CD4-positive, alpha-beta T cell (primary cell): ENCODE data around the gene DCAF4. TPM values are rescaled to one million over a fixed set of nuclear protein-coding genes. Genes with fewer than 3 reads are reported as not detected.

Experiments
- ATAC-seq: fragments of 200-7000 bp; cut with Tn5 transposase; one replicate; pipeline ENCODE4 v1.10.0; 2022; ENCODE audit warnings: mild to moderate bottlenecking; ENCODE audit not compliant: poor library complexity
- CTCF ChIA-PET: fragments of 350-600 bp; sonication (Branson Sonifier 250); formaldehyde crosslinking; loops from one replicate; lab custom pipeline; 2021; ENCODE audit warnings: antibody characterized with exemption, inconsistent platforms; lab: Charles Lee
- POLR2A ChIA-PET: fragments of 350-600 bp; sonication (Branson Sonifier 250); formaldehyde crosslinking; loops from one replicate; lab custom pipeline; 2021; ENCODE audit warnings: antibody characterized with exemption, inconsistent platforms; lab: Charles Lee
- DNase-seq, 14 experiments: peaks; one replicate each; pipeline ENCODE4 v3.0.0-alpha.2; 2013 to 2020; ENCODE audit warnings: mixed read lengths in 2 of 14
- H3K27ac ChIP-seq, 2 donors: one replicate each; pipeline versions ENCODE4 v1.5.1 to v1.7.0; 2013; ENCODE audit warnings: low read length in 2 of 2, low read depth in 1 of 2, mild to moderate bottlenecking in 1 of 2
- H3K27me3 ChIP-seq, 2 experiments: 1 replicate in 1 of 2; 2 replicates in 1 of 2; pipeline versions ENCODE4 v1.6.1 to v1.7.0; 2013; ENCODE audit warnings: low read length in 2 of 2, control low read depth in 1 of 2, mild to moderate bottlenecking in 1 of 2, moderate library complexity in 1 of 2; ENCODE audit not compliant: insufficient read depth in 2 of 2, control insufficient read depth in 1 of 2
- H3K36me3 ChIP-seq: one replicate; pipeline ENCODE4 v1.6.1; 2013; ENCODE audit warnings: low read length, control low read depth; ENCODE audit not compliant: insufficient read depth
- H3K4me1 ChIP-seq: one replicate; pipeline ENCODE4 v1.6.1; 2013; ENCODE audit warnings: low read length, control low read depth; ENCODE audit not compliant: insufficient read depth
- H3K4me3 ChIP-seq: one replicate; pipeline ENCODE4 v1.5.1; 2013; ENCODE audit warnings: mild to moderate bottlenecking, low read length, moderate library complexity
- H3K9me3 ChIP-seq, 2 experiments: 1 replicate in 1 of 2; 2 replicates in 1 of 2; pipeline versions ENCODE4 v1.6.1 to v1.7.0; 2013; ENCODE audit warnings: low read length in 2 of 2, mild to moderate bottlenecking in 2 of 2, control low read depth in 1 of 2, moderate library complexity in 1 of 2; ENCODE audit not compliant: control insufficient read depth in 1 of 2, insufficient read depth in 1 of 2
- H3K27ac Mint-ChIP-seq: one replicate; pipeline ENCODE4 v1.8.0; 2020; ENCODE audit warnings: mixed read lengths
- H3K27me3 Mint-ChIP-seq: one replicate; pipeline ENCODE4 v1.8.0; 2021; ENCODE audit warnings: mixed read lengths
- H3K36me3 Mint-ChIP-seq: one replicate; pipeline ENCODE4 v1.8.0; 2021; ENCODE audit warnings: low read depth, mixed read lengths
- H3K4me1 Mint-ChIP-seq: one replicate; pipeline ENCODE4 v1.8.0; 2021; ENCODE audit warnings: low read depth, mixed read lengths
- H3K4me3 Mint-ChIP-seq: one replicate; pipeline ENCODE4 v1.8.0; 2020; ENCODE audit warnings: mild to moderate bottlenecking, mixed read lengths
- H3K9me3 Mint-ChIP-seq: one replicate; pipeline ENCODE4 v1.8.0; 2020; ENCODE audit warnings: mixed read lengths
- CTCF ChIP-seq: fragments of 200-600 bp; IDR thresholded peaks from one replicate; pipeline ENCODE4 v1.8.0; 2022; ENCODE audit warnings: antibody characterized with exemption, mild to moderate bottlenecking
- intact Hi-C, 2 experiments: fragments of 100-400 bp; cut with DNase I in 1 of 2; cut with micrococcal nuclease in 1 of 2; formaldehyde crosslinking; loops; one replicate each; pipeline versions ENCODE4 v1.15.1 to v1.9.0; 2023 to 2025; cut with DNase I, micrococcal nuclease
- total RNA-seq, 174 experiments: library from RNA in 2 of 174; stranded (reverse) in 2 of 174; gene quantifications; one replicate each; pipeline ENCODE4 v1.2.3 and lab custom pipeline; 2021 to 2026

The DCAF4 gene
- total RNA-seq, 2 experiments from 2014 or later, result 20.8 to 22.8 TPM

GRCh38 chr14:72921396-72921795, 4.9 kb upstream of the DCAF4 start:
- H3K4me1 ChIP-seq, result peaks cover 6% of the 10 kb centered on the region
- Mint-ChIP-seq H3K9me3 (no peaks in the 10 kb centered on the region), H3K4me1 (peaks cover 8% of the 10 kb centered on the region), H3K27me3 (peaks cover 13% of the 10 kb centered on the region), H3K36me3 (peaks cover 3% of the 10 kb centered on the region), H3K4me3 (no peak overlapping the region), H3K27ac (no peak overlapping the region)
- no peak overlapping the region for H3K27ac ChIP-seq
- peaks cover 2 to 4% of the 10 kb centered on the region in 2 experiments for H3K27me3 ChIP-seq
- no peaks in the 10 kb centered on the region for H3K9me3 ChIP-seq
- H3K4me3 ChIP-seq, result no peak overlapping the region
- CTCF ChIA-PET, result no interaction called here
- intact Hi-C loops, result loop anchor here in 1 of 2 experiments (10.0 kb wide), 2 partner anchors 1163 to 1573 kb away; partner anchors contain the start of genes ALDH6A1, ISCA2, LIN52 and NPC2
- DNase-seq, result no peak
- H3K36me3 ChIP-seq, result no peaks in the 10 kb centered on the region
- TF ChIP-seq CTCF, result no peak
- POLR2A ChIA-PET, result no interaction called here
- no peak for ATAC-seq

- no peak for DNase-seq
- H3K27me3 Mint-ChIP-seq, result peaks cover 13% of the 10 kb centered on the region
- no peak for ATAC-seq
- no peak overlapping the region for H3K27ac ChIP-seq
- peaks cover 2 to 4% of the 10 kb centered on the region in 2 experiments for H3K27me3 ChIP-seq
- H3K4me3 Mint-ChIP-seq, result peak overlapping the region; percentile 20
- H3K36me3 Mint-ChIP-seq, result peaks cover 4% of the 10 kb centered on the region
- ChIA-PET CTCF (interaction anchor here (1.0 kb wide), 1 partner anchor 19 kb away, joined by 3 read pairs; no protein-coding TSS in a partner anchor), POLR2A (interaction anchor here (0.6 kb wide), 1 partner anchor 31 kb away, joined by 3 read pairs; the partner anchor contains the start of gene DPF3)
- H3K9me3 Mint-ChIP-seq, result no peaks in the 10 kb centered on the region
- no peaks in the 10 kb centered on the region for H3K36me3 ChIP-seq
- no peaks in the 10 kb centered on the region for H3K9me3 ChIP-seq
- H3K4me3 ChIP-seq, result no peak overlapping the region
- H3K4me1 Mint-ChIP-seq, result peaks cover 13% of the 10 kb centered on the region
- H3K4me1 ChIP-seq, result peaks cover 20% of the 10 kb centered on the region
- TF ChIP-seq CTCF, result no peak
- H3K27ac Mint-ChIP-seq, result no peak overlapping the region
- intact Hi-C loops, result loop anchor here in 1 of 2 experiments (2.0 to 10.0 kb wide), 3 partner anchors 30 to 1570 kb away; partner anchors contain the start of genes ALDH6A1, DPF3, ISCA2 and LIN52
Observed at GRCh38 chr14:72924337-72924736, 1.9 kb upstream of the DCAF4 start.

- no peak for ATAC-seq
- Histone ChIP-seq H3K36me3 (no peaks in the 10 kb centered on the region), H3K27me3 (no peaks in the 10 kb centered on the region), H3K27ac (peak overlapping the region in 1 of 2 donors; percentile 23), H3K4me3 (peak overlapping the region; percentile 81), H3K4me1 (peaks cover 20% of the 10 kb centered on the region), H3K9me3 (no peaks in the 10 kb centered on the region)
- intact Hi-C loops, result loop anchor here in 1 of 2 experiments (2.0 to 10.0 kb wide), 4 partner anchors 30 to 1570 kb away; partner anchors contain the start of genes ALDH6A1, DPF3, ISCA2 and LIN52
- ChIA-PET CTCF (interaction anchor here (0.8 to 1.0 kb wide), 2 partner anchors 20 to 23 kb away, joined by 3 read pairs; no protein-coding TSS in a partner anchor), POLR2A (interaction anchor here (0.9 to 2.3 kb wide), 3 partner anchors 8 to 133 kb away, joined by 3 to 9 read pairs (median 3); partner anchors contain the start of genes DPF3 and RBM25)
- H3K4me1 Mint-ChIP-seq, result peaks cover 16% of the 10 kb centered on the region
- H3K27ac Mint-ChIP-seq, result no peak overlapping the region
- peaks cover 4% of the 10 kb centered on the region for H3K36me3 Mint-ChIP-seq
- DNase-seq, result peak in 1 of 14 experiments; percentile 36
- no peaks in the 10 kb centered on the region for H3K9me3 Mint-ChIP-seq
- H3K4me3 Mint-ChIP-seq, result peak overlapping the region; percentile 97
- no peak for TF ChIP-seq CTCF
- H3K27me3 Mint-ChIP-seq, result peaks cover 6% of the 10 kb centered on the region
Observed at GRCh38 chr14:72925171-72925759, 999 bp upstream of the DCAF4 start.
